ENCODE measurements around the gene SERPINC1. TPM values are rescaled to one million over a fixed set of nuclear protein-coding genes. Genes with fewer than 3 reads are reported as not detected.

Gene SERPINC1
- not detected in 2 replicates for total RNA-seq

GRCh38 chr1:173917149-173917548 is at the start of gene SERPINC1:
Gene SERPINC1 (minus strand): TSS chr1:173917327. CDS start chr1:173917259, 68 bp downstream.

DNA sequence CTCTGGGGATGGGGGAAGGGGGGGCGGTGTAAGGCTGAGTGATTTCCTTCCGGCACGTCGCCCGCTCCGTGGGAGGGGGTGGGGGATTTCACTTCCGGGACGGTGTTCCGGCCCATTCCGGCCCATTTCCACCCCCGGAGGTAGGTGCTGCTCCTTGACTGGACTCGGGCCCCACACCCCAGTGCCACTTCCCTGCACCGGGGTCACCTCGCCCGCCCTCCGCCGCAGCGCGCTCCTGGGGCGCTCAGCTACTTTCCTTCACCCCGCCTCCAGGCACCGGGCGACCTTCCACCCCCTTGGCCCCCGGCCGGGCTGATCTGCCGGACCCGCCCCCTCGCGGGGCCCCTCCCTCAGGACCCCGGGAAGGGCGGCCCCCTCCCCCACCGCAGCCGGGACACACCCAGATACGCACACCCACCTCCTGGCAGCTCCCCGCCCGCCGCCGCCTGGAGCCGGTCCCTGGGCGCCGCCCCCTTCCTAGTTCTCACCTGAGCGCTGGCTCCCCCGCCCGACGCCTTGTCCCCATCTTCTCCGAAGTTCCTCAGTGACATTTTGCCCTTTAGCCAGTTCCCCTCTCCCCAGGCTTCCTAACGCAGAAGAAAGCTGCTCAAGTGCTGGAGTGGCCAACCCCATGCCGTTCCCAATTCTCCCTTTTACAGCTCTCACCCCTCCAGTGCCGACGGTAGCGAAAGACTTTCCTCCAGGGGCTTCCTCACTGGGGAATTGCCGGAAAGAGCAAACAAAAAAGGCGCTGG is 48.7 kb downstream of the SERPINC1 start, which contains the start of gene ZBTB37:
TSS of gene ZBTB37 (plus strand) at position 115 of the 755 bp plus-strand sequence. CDS start 1,846 bp downstream, outside the sequence.

GRCh38 chr1:173867753-173868265 is 49.3 kb downstream of the SERPINC1 start, which contains the start of gene GAS5:
Gene GAS5 (minus strand): TSS chr1:173867989.

Other genes with a start within 250 kb of the SERPINC1 start
- gene ANKRD45, start 247.5 kb downstream of the SERPINC1 start, total RNA-seq: not detected in 2 replicates
- gene KLHL20, start 202.3 kb downstream of the SERPINC1 start, total RNA-seq: 19.5 and 22.3 TPM in 2 replicates
- 10.9 and 11.9 TPM in 2 replicates for gene DARS2, start 92.7 kb downstream of the SERPINC1 start, total RNA-seq
- 4.4 and 10.4 TPM in 2 replicates for gene CENPL, start 92.4 kb downstream of the SERPINC1 start, total RNA-seq
- gene GAS5, start 49.3 kb downstream of the SERPINC1 start, total RNA-seq: 505 and 652 TPM in 2 replicates
- gene ZBTB37, start 48.9 kb downstream of the SERPINC1 start, total RNA-seq: 3.4 and 3.6 TPM in 2 replicates
- gene RC3H1, start 105.0 kb upstream of the SERPINC1 start, total RNA-seq: 11.2 and 15.0 TPM in 2 replicates
- 11.7 and 12.2 TPM in 2 replicates for gene RABGAP1L, start 242.2 kb upstream of the SERPINC1 start, total RNA-seq

All from cardiac ventricle fibroblast (primary cell).